ENCODE measurements around the gene CALHM1. TPM values are rescaled to one million over a fixed set of nuclear protein-coding genes. Genes with fewer than 3 reads are reported as not detected.

CALHM1 gene
- total RNA-seq, 1 experiment from 2014 or later: not detected

GRCh38 chr10:103481974-103482531 lies 23.4 kb upstream of the CALHM1 start:
- H3K36me3 ChIP-seq (ENCODE audit: insufficient read depth, low read length, poor library complexity, severe bottlenecking): no peaks in the 10 kb centered on the region
- no peaks in the 10 kb centered on the region for H3K27me3 ChIP-seq (replicated peaks; ENCODE audit: insufficient read depth, low read depth, low read length, poor library complexity)
- peak; percentile 70 for DNase-seq (ENCODE audit: low spot score)
- intact Hi-C loops (cut with micrococcal nuclease; ENCODE audit: unreplicated experiment): loop anchor here (5.0 kb wide), 2 partner anchors 565 to 645 kb away; partner anchors contain the start of genes CNNM2 and CYP17A1
- no peaks in the 10 kb centered on the region for H3K4me1 ChIP-seq (ENCODE audit: insufficient read depth, low read length, poor library complexity, severe bottlenecking)
- ChIA-PET POLR2A (ENCODE audit: low non-redundant PET) (no interaction called here), CTCF (no interaction called here)
- no peak overlapping the region for H3K27ac ChIP-seq (ENCODE audit: low read depth, low read length, poor library complexity, severe bottlenecking)
- TF ChIP-seq EZH2 (IDR thresholded peaks at IDR 0.05; ENCODE audit: borderline replicate concordance, low read depth, low read length, poor library complexity, severe bottlenecking): no peak
- peak; percentile 79 for TF ChIP-seq CTCF (conservative IDR thresholded peaks at IDR 0.05; ENCODE audit: low read depth, low read length)
- no TSS peak for BruUV-seq (replicated peaks)
- no peaks in the 10 kb centered on the region for H3K9me3 ChIP-seq (ENCODE audit: low read depth, low read length, poor library complexity, severe bottlenecking)
- H3K4me3 ChIP-seq (ENCODE audit: low read depth, low read length, poor library complexity, severe bottlenecking): no peak overlapping the region

GRCh38 chr10:103480521-103480920 lies 21.8 kb upstream of the CALHM1 start:
- Histone ChIP-seq H3K4me1 (ENCODE audit: insufficient read depth, low read length, poor library complexity, severe bottlenecking) (no peaks in the 10 kb centered on the region), H3K27me3 (replicated peaks; ENCODE audit: insufficient read depth, low read depth, low read length, poor library complexity) (no peaks in the 10 kb centered on the region), H3K4me3 (ENCODE audit: low read depth, low read length, poor library complexity, severe bottlenecking) (no peak overlapping the region), H3K9me3 (ENCODE audit: low read depth, low read length, poor library complexity, severe bottlenecking) (no peaks in the 10 kb centered on the region), H3K27ac (ENCODE audit: low read depth, low read length, poor library complexity, severe bottlenecking) (no peak overlapping the region), H3K36me3 (ENCODE audit: insufficient read depth, low read length, poor library complexity, severe bottlenecking) (no peaks in the 10 kb centered on the region)
- intact Hi-C loops (cut with micrococcal nuclease; ENCODE audit: unreplicated experiment): loop anchor here (5.0 kb wide), 2 partner anchors 563 to 643 kb away; partner anchors contain the start of genes CNNM2 and CYP17A1
- POLR2A ChIA-PET (ENCODE audit: low non-redundant PET): no interaction called here
- CTCF ChIA-PET: no interaction called here
- TF ChIP-seq CTCF (conservative IDR thresholded peaks at IDR 0.05; ENCODE audit: low read depth, low read length) (no peak), EZH2 (IDR thresholded peaks at IDR 0.05; ENCODE audit: borderline replicate concordance, low read depth, low read length, poor library complexity, severe bottlenecking) (no peak)
- BruUV-seq (replicated peaks): no TSS peak
- no peak for DNase-seq (ENCODE audit: low spot score)

- intact Hi-C loops (cut with micrococcal nuclease; ENCODE audit: unreplicated experiment): no loop called here
- no TSS peak for BruUV-seq (replicated peaks)
- ChIA-PET CTCF (no interaction called here), POLR2A (ENCODE audit: low non-redundant PET) (no interaction called here)
- H3K27me3 ChIP-seq (replicated peaks; ENCODE audit: insufficient read depth, low read depth, low read length, poor library complexity): no peaks in the 10 kb centered on the region
- no peak for DNase-seq (ENCODE audit: low spot score)
- no peaks in the 10 kb centered on the region for H3K36me3 ChIP-seq (ENCODE audit: insufficient read depth, low read length, poor library complexity, severe bottlenecking)
- H3K9me3 ChIP-seq (ENCODE audit: low read depth, low read length, poor library complexity, severe bottlenecking): no peaks in the 10 kb centered on the region
- TF ChIP-seq EZH2 (IDR thresholded peaks at IDR 0.05; ENCODE audit: borderline replicate concordance, low read depth, low read length, poor library complexity, severe bottlenecking): no peak
- no peak for TF ChIP-seq CTCF (conservative IDR thresholded peaks at IDR 0.05; ENCODE audit: low read depth, low read length)
- no peak within 1 kb of the TSS for H3K4me3 ChIP-seq (ENCODE audit: low read depth, low read length, poor library complexity, severe bottlenecking)
- no peaks in the 10 kb centered on the region for H3K4me1 ChIP-seq (ENCODE audit: insufficient read depth, low read length, poor library complexity, severe bottlenecking)
- H3K27ac ChIP-seq (ENCODE audit: low read depth, low read length, poor library complexity, severe bottlenecking): no peak within 1 kb of the TSS
These were observed 20.4 kb upstream of the CALHM1 start, which contains the start of gene CALHM3 for GRCh38 chr10:103479135-103479534. Gene CALHM3 (minus strand): TSS chr10:103479240. CDS start chr10:103479032, 208 bp downstream.

Measured in A673 (cell line).